Endothelial cell of umbilical vein (primary cell): ENCODE results near the gene TP73. TPM values are rescaled to one million over a fixed set of nuclear protein-coding genes. Genes with fewer than 3 reads are reported as not detected.

ENCODE experiments used
- BruUV-seq: library from RNA; stranded (reverse); fragments of 400-500 nt; replicated peaks from 2 replicates; lab custom pipeline; 2021; lab: Mats Ljungman, UMichigan
- CTCF ChIA-PET: fragments of 300-600, 350-600 bp; sonication (Branson Sonifier 250); formaldehyde crosslinking; loops from one replicate; lab custom pipeline; 2021; ENCODE audit warnings: antibody characterized with exemption, inconsistent platforms; lab: Charles Lee
- POLR2A ChIA-PET: fragments of 300-600, 350-600 bp; sonication (Branson Sonifier 250); formaldehyde crosslinking; loops from one replicate; lab custom pipeline; 2021; ENCODE audit warnings: antibody characterized with exemption, inconsistent platforms; lab: Charles Lee
- DNase-seq: peaks from one replicate; pipeline ENCODE4 v3.0.0-alpha.2; 2011; ENCODE audit warnings: low read depth, low spot score
- FAIRE-seq: peaks from 2 replicates; lab custom pipeline; 2011; peaks lifted over from hg19 to GRCh38; lab: Jason Lieb, UNC
- H2AFZ ChIP-seq: 2 replicates; pipeline ENCODE4 v1.6.0; 2012; ENCODE audit warnings: low read depth, low read length, control low read depth, inconsistent platforms
- H3K27ac ChIP-seq: 2 replicates; pipeline ENCODE4 v1.5.1; 2011; ENCODE audit warnings: low read depth, mild to moderate bottlenecking, control low read depth, low read length, moderate library complexity; ENCODE audit not compliant: insufficient read depth
- H3K27me3 ChIP-seq, 2 experiments: 2 replicates each; pipeline versions ENCODE4 v1.6.0 to v1.6.1; 2011; ENCODE audit warnings: low read length in 2 of 2, mixed read lengths in 1 of 2; ENCODE audit not compliant: control insufficient read depth in 2 of 2, insufficient read depth in 2 of 2
- H3K36me3 ChIP-seq, 2 experiments: 2 replicates in 1 of 2; 3 replicates in 1 of 2; pipeline ENCODE4 v1.5.1; 2011; ENCODE audit warnings: low read length in 2 of 2, mild to moderate bottlenecking in 1 of 2, moderate library complexity in 1 of 2; ENCODE audit not compliant: control insufficient read depth in 2 of 2, insufficient read depth in 2 of 2; ENCODE audit errors: extremely low read depth in 1 of 2
- H3K4me1 ChIP-seq: 3 replicates; pipeline ENCODE4 v1.5.1; 2011; ENCODE audit warnings: mild to moderate bottlenecking, low read length; ENCODE audit not compliant: control insufficient read depth, insufficient read depth; ENCODE audit errors: extremely low read depth
- H3K4me2 ChIP-seq: 2 replicates; pipeline ENCODE4 v1.6.1; 2011; ENCODE audit warnings: low read length, control low read depth, mixed read lengths; ENCODE audit not compliant: insufficient read depth
- H3K4me3 ChIP-seq, 3 experiments: fragments of 200-600 bp in 1 of 3; sonication (generic), shearing (Covaris generic) in 1 of 3; replicated peaks in 1 of 3; 2 replicates each; pipeline ENCODE4 v1.5.1; 2011 to 2016; ENCODE audit warnings: control low read depth in 3 of 3, low read length in 3 of 3, mild to moderate bottlenecking in 2 of 3, inconsistent platforms in 1 of 3, low read depth in 1 of 3, moderate library complexity in 1 of 3; ENCODE audit not compliant: insufficient read depth in 1 of 3
- H3K79me2 ChIP-seq: 2 replicates; pipeline ENCODE4 v1.6.0; 2012; ENCODE audit warnings: low read length, inconsistent platforms; ENCODE audit not compliant: control insufficient read depth, insufficient read depth
- H3K9ac ChIP-seq: replicated peaks from 2 replicates; pipeline ENCODE3; 2011; ENCODE audit warnings: low read length, control low read depth; ENCODE audit not compliant: insufficient read depth; ENCODE audit errors: extremely low read depth
- H3K9me1 ChIP-seq: replicated peaks from 3 replicates; pipeline ENCODE4 v1.6.0; 2011; ENCODE audit warnings: mild to moderate bottlenecking, low read length; ENCODE audit not compliant: control insufficient read depth, insufficient read depth; ENCODE audit errors: extremely low read depth
- H3K9me3 ChIP-seq: replicated peaks from 2 replicates; pipeline ENCODE4 v1.5.1; 2012; ENCODE audit warnings: low read length, inconsistent platforms; ENCODE audit not compliant: control insufficient read depth, insufficient read depth
- H4K20me1 ChIP-seq: replicated peaks from 2 replicates; pipeline ENCODE3; 2011; ENCODE audit warnings: mild to moderate bottlenecking, low read length; ENCODE audit not compliant: control insufficient read depth, insufficient read depth; ENCODE audit errors: extremely low read depth
- EZH2 ChIP-seq: IDR thresholded peaks from 2 replicates; pipeline ENCODE4 v1.6.1; 2012; ENCODE audit warnings: borderline replicate concordance, low read depth, mild to moderate bottlenecking, moderate library complexity, low read length, inconsistent platforms; ENCODE audit not compliant: severe bottlenecking
- FOS ChIP-seq: IDR thresholded peaks from 2 replicates; pipeline ENCODE4 v1.6.1; 2011; ENCODE audit warnings: mild to moderate bottlenecking, low read length, moderate library complexity, borderline replicate concordance; ENCODE audit not compliant: insufficient read depth
- GATA2 ChIP-seq: IDR thresholded peaks from 2 replicates; pipeline ENCODE4 v1.7.0; 2011; ENCODE audit warnings: low read depth, mild to moderate bottlenecking, moderate library complexity, mixed read lengths, low read length; ENCODE audit not compliant: insufficient read length, insufficient read depth
- JUN ChIP-seq: IDR thresholded peaks from 2 replicates; pipeline ENCODE4 v1.6.1; 2011; ENCODE audit warnings: borderline replicate concordance, low read depth; ENCODE audit not compliant: insufficient read length, insufficient read depth
- MYC ChIP-seq: IDR thresholded peaks from one replicate; pipeline ENCODE4 v1.6.1; 2011; ENCODE audit warnings: mild to moderate bottlenecking, low read depth, low read length
- POLR2A ChIP-seq: IDR thresholded peaks from 2 replicates; pipeline ENCODE4 v1.6.1; 2012; ENCODE audit warnings: low read depth, mild to moderate bottlenecking, control low read depth, low read length
- POLR2AphosphoS5 ChIP-seq: IDR thresholded peaks from 2 replicates; pipeline ENCODE4 v1.6.1; 2012; ENCODE audit warnings: low read depth, mild to moderate bottlenecking, control low read depth, low read length, moderate library complexity; ENCODE audit not compliant: insufficient read depth
- dilution Hi-C: fragments of 300-500 bp; cut with MboI; formaldehyde crosslinking; loops from one replicate; pipeline ENCODE4 v1.15.0; 2019; ENCODE audit warnings: low sequenced_read_pairs; ENCODE audit not compliant: extremely low pct_ligation_motif_present
- intact Hi-C: fragments of 100-400 bp; cut with micrococcal nuclease; formaldehyde crosslinking; loops from one replicate; pipeline ENCODE4 v1.10.0; 2022
- polyA plus RNA-seq, 4 experiments: library from polyadenylated mRNA; depleted of rRNA in 3 of 4; stranded (reverse) in 3 of 4; unstranded in 1 of 4; fragments of >200 nt; gene quantifications; 2 replicates each; pipeline versions ENCODE4 v1.2.1 to v1.2.3, GENCODE V29; 2011 to 2012; ENCODE audit warnings: missing spikeins in 1 of 4
- total RNA-seq: library from RNA; stranded (reverse); gene quantifications from 2 replicates; pipeline ENCODE4 v1.2.3, GENCODE V29; 2021
- TF ChIP-seq, protein P1 (sequence below): IDR thresholded peaks from 2 replicates; pipeline ENCODE4 v1.6.1; 2011; ENCODE audit not compliant: insufficient read depth, insufficient read length
- TF ChIP-seq, protein P2 (sequence below), 2 donors: IDR thresholded peaks; 1 replicate in 1 of 2; 2 replicates in 1 of 2; pipeline ENCODE4 v1.5.1; 2011; ENCODE audit warnings: low read length in 2 of 2, mild to moderate bottlenecking in 2 of 2, moderate library complexity in 2 of 2, control low read depth in 1 of 2, inconsistent platforms in 1 of 2, low read depth in 1 of 2; ENCODE audit not compliant: insufficient read depth in 1 of 2; ENCODE audit errors: extremely low read depth in 1 of 2

TP73 gene
- total and polyA plus RNA-seq, 2 donors (not counting 3 experiments of a cell fraction or from before 2014, with no cell fraction given): 0.03 to 0.15 TPM

DNA sequence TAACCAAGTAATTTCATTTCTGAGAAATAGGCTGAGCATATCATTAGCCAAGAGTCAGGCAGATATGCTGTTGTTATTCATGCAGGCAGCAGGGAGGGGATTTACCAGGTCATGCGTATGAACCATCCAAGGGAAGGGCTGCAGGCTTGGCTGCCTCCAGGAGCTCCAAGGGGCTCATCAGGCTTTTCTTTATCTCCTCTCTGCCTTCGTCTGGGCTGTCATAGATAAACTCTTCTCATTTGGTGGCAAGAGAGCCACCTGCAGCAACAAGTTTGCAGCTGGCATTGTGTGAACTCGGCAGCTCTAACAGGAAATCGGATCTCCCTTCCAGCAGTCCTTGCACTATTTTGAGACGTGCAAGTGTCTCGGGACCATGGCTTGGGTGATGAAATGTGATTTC lies 107.5 kb downstream of the TP73 start:
- Histone ChIP-seq H3K27me3 (peaks cover 2 to 4% of the 10 kb centered on the region in 2 experiments), H3K4me3 (no peak overlapping the region), H3K4me2 (no peak overlapping the region), H3K36me3 (no peaks in the 10 kb centered on the region), H3K9me1 (no peaks in the 10 kb centered on the region), H2AFZ (no peak overlapping the region), H3K9me3 (no peaks in the 10 kb centered on the region), H3K27ac (no peak overlapping the region), H4K20me1 (no peaks in the 10 kb centered on the region), H3K79me2 (no peaks in the 10 kb centered on the region), H3K4me1 (no peaks in the 10 kb centered on the region), H3K9ac (no peak overlapping the region)
- FAIRE-seq (no peak), DNase-seq (no peak)
- TF ChIP-seq GATA2 (no peak), MYC (no peak), POLR2AphosphoS5 (no peak), EZH2 (no peak), JUN (no peak)
- TF ChIP-seq, protein P1, sequence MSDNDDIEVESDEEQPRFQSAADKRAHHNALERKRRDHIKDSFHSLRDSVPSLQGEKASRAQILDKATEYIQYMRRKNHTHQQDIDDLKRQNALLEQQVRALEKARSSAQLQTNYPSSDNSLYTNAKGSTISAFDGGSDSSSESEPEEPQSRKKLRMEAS: no peak
- CTCF ChIA-PET: no interaction called here
- intact Hi-C loops (no loop called here), dilution Hi-C loops (no loop called here)
- POLR2A ChIA-PET: no interaction called here
- no TSS peak for BruUV-seq

DNA sequence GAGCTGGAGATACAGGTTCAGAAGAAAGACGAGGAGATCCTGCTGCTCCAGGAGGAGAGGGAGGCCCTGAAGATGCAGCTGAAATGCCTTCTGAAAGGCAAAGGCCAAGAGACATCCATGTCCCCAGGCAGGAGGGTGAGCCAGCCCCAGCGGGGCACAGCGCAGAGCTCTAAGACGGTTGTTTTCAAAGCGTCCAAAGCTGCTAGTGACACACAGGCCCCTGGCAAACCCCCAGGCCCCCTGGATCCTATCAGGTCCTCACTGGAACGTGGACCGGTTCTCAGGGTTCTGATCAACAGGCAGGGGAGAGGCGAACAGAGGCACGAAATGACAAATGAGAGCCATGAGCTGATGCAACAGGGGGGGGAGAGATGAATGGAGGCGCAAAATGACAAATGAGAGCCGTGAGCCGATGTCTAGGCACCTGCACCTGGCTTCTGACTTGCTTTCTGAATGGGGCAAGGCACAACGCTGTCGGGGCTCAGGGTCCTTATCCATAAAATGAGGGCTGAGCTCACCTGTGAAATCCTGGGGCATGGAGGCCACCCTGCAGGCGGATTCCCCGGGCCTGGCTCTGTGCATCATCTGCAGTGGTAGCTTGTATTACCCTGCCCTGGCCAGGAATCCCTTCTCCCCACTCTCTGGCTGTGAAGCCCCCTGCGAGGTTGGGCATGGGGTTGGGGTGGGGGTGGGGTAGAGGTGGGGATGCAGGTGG lies 109.1 kb downstream of the TP73 start:
- Histone ChIP-seq H3K27ac (no peak overlapping the region), H3K4me1 (no peaks in the 10 kb centered on the region), H3K9me1 (no peaks in the 10 kb centered on the region), H3K79me2 (no peaks in the 10 kb centered on the region), H3K27me3 (peaks cover 2 to 4% of the 10 kb centered on the region in 2 experiments), H3K36me3 (no peaks in the 10 kb centered on the region), H3K4me2 (no peak overlapping the region), H3K4me3 (no peak overlapping the region), H2AFZ (no peak overlapping the region), H3K9me3 (no peaks in the 10 kb centered on the region), H3K9ac (no peak overlapping the region), H4K20me1 (no peaks in the 10 kb centered on the region)
- no peak for DNase-seq
- BruUV-seq: no TSS peak
- CTCF ChIA-PET: interaction anchor here (1.9 kb wide), 1 partner anchor 37 kb away, joined by 6 read pairs; no protein-coding TSS in a partner anchor
- intact Hi-C loops (no loop called here), dilution Hi-C loops (no loop called here)
- TF ChIP-seq POLR2A (no peak), EZH2 (no peak), GATA2 (no peak), JUN (no peak), FOS (no peak), MYC (no peak), POLR2AphosphoS5 (no peak)
- TF ChIP-seq, protein P1: no peak
- TF ChIP-seq, protein P2, sequence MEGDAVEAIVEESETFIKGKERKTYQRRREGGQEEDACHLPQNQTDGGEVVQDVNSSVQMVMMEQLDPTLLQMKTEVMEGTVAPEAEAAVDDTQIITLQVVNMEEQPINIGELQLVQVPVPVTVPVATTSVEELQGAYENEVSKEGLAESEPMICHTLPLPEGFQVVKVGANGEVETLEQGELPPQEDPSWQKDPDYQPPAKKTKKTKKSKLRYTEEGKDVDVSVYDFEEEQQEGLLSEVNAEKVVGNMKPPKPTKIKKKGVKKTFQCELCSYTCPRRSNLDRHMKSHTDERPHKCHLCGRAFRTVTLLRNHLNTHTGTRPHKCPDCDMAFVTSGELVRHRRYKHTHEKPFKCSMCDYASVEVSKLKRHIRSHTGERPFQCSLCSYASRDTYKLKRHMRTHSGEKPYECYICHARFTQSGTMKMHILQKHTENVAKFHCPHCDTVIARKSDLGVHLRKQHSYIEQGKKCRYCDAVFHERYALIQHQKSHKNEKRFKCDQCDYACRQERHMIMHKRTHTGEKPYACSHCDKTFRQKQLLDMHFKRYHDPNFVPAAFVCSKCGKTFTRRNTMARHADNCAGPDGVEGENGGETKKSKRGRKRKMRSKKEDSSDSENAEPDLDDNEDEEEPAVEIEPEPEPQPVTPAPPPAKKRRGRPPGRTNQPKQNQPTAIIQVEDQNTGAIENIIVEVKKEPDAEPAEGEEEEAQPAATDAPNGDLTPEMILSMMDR (IDR thresholded peaks at IDR 0.05; ENCODE audit: extremely low read depth in 1 of 2, insufficient read depth in 1 of 2, low read depth in 1 of 2, low read length in 2 of 2): no peak
- POLR2A ChIA-PET: no interaction called here
- no peak for FAIRE-seq
